ENCODE data around the gene RTKN. TPM values are rescaled to one million over a fixed set of nuclear protein-coding genes. Genes with fewer than 3 reads are reported as not detected.

The RTKN gene
- total and polyA plus RNA-seq, 2 of the 13 experiments (the other 11 are each of a cell fraction or from before 2014, with no cell fraction given), result 159 to 166 TPM

- no peak; a peak in 1 of 4 replicates for TF ChIP-seq EP300 (IDR thresholded peaks at IDR 0.05; ENCODE audit: low read depth in 2 of 2, low read length in 2 of 2)
- TF ChIP-seq EP300 (CRISPR knock-in tag; IDR thresholded peaks at IDR 0.05; ENCODE audit: borderline replicate concordance), result no peak
- no peak for TF ChIP-seq POLR2AphosphoS2 (IDR thresholded peaks at IDR 0.05; ENCODE audit: low read depth, low read length)
- peak; percentile 4 for TF ChIP-seq ASH2L (IDR thresholded peaks at IDR 0.05; ENCODE audit: insufficient read length, low read depth, low read length)
- no peak for TF ChIP-seq HNF1A (IDR thresholded peaks at IDR 0.05; ENCODE audit: low read depth)
- TF ChIP-seq HNF1A (CRISPR knock-in tag; IDR thresholded peaks at IDR 0.05; ENCODE audit: borderline replicate concordance), result no peak; the same call in 1 of the 2 replicates
- no peak for TF ChIP-seq MAFK (conservative IDR thresholded peaks at IDR 0.05 in 1 of 2, IDR thresholded peaks at IDR 0.05 in 1 of 2; ENCODE audit: low read length in 2 of 2)
- TF ChIP-seq, protein P1, sequence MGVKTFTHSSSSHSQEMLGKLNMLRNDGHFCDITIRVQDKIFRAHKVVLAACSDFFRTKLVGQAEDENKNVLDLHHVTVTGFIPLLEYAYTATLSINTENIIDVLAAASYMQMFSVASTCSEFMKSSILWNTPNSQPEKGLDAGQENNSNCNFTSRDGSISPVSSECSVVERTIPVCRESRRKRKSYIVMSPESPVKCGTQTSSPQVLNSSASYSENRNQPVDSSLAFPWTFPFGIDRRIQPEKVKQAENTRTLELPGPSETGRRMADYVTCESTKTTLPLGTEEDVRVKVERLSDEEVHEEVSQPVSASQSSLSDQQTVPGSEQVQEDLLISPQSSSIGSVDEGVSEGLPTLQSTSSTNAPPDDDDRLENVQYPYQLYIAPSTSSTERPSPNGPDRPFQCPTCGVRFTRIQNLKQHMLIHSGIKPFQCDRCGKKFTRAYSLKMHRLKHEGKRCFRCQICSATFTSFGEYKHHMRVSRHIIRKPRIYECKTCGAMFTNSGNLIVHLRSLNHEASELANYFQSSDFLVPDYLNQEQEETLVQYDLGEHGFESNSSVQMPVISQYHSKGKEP (CRISPR knock-in tag; IDR thresholded peaks at IDR 0.05), result no peak
- peak; percentile 97 for TF ChIP-seq NFYC (CRISPR knock-in tag; IDR thresholded peaks at IDR 0.05)
- TF ChIP-seq, protein P2, sequence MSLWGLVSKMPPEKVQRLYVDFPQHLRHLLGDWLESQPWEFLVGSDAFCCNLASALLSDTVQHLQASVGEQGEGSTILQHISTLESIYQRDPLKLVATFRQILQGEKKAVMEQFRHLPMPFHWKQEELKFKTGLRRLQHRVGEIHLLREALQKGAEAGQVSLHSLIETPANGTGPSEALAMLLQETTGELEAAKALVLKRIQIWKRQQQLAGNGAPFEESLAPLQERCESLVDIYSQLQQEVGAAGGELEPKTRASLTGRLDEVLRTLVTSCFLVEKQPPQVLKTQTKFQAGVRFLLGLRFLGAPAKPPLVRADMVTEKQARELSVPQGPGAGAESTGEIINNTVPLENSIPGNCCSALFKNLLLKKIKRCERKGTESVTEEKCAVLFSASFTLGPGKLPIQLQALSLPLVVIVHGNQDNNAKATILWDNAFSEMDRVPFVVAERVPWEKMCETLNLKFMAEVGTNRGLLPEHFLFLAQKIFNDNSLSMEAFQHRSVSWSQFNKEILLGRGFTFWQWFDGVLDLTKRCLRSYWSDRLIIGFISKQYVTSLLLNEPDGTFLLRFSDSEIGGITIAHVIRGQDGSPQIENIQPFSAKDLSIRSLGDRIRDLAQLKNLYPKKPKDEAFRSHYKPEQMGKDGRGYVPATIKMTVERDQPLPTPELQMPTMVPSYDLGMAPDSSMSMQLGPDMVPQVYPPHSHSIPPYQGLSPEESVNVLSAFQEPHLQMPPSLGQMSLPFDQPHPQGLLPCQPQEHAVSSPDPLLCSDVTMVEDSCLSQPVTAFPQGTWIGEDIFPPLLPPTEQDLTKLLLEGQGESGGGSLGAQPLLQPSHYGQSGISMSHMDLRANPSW (CRISPR knock-in tag; IDR thresholded peaks at IDR 0.05; ENCODE audit: borderline replicate concordance), result 0 out of 2 replicates have a peak, but pooled peaks have one; percentile 65
- peak; percentile 16; the same call in 1 of the 2 replicates for TF ChIP-seq SALL1 (CRISPR knock-in tag; IDR thresholded peaks at IDR 0.05)
- no peak for TF ChIP-seq WIZ (CRISPR knock-in tag; IDR thresholded peaks at IDR 0.05)
- no peak for TF ChIP-seq TBX3 (IDR thresholded peaks at IDR 0.05; ENCODE audit: borderline replicate concordance)
- TF ChIP-seq MTA3 (CRISPR knock-in tag; IDR thresholded peaks at IDR 0.05), result no peak
- TF ChIP-seq HMGA1 (CRISPR knock-in tag; conservative IDR thresholded peaks at IDR 0.05), result no peak
- no peak for TF ChIP-seq DNMT3B (CRISPR knock-in tag; conservative IDR thresholded peaks at IDR 0.05)
- TF ChIP-seq CEBPB (IDR thresholded peaks at IDR 0.05; ENCODE audit: borderline replicate concordance, low read depth, low read length), result no peak
- TF ChIP-seq MYPOP (CRISPR knock-in tag; IDR thresholded peaks at IDR 0.05), result 0 out of 2 replicates have a peak, but pooled peaks have one; percentile 14
- peak; percentile 83 for TF ChIP-seq GABPB1 (CRISPR knock-in tag; IDR thresholded peaks at IDR 0.05)
Observed at GRCh38 chr2:74458132-74458937, 16.6 kb upstream of the RTKN start, which contains the start of gene WBP1 (continued).
